SK-N-SH (cell line): ENCODE measurements around the gene SMCO2. TPM values are rescaled to one million over a fixed set of nuclear protein-coding genes. Genes with fewer than 3 reads are reported as not detected.

Experiments
- CTCF ChIA-PET: fragments of 300-600, 350-600 bp; formaldehyde crosslinking; extraction: SDS; loops from one replicate; lab custom pipeline; 2021; lab: Yijun Ruan, JAX
- POLR2A ChIA-PET: fragments of 350-600 bp; sonication (Branson Sonifier 250); formaldehyde crosslinking; extraction: SDS; loops from one replicate; lab custom pipeline; 2020; ENCODE audit warnings: antibody characterized with exemption, inconsistent platforms; lab: Yijun Ruan, JAX
- DNase-seq: peaks from one replicate; pipeline ENCODE4 v3.0.0; 2012
- H2AFZ ChIP-seq: fragments of 200-600 bp; sonication (generic); 2 replicates; pipeline ENCODE4 v1.8.1; 2016; ENCODE audit warnings: antibody characterized with exemption, mild to moderate bottlenecking, low read depth
- H3F3A ChIP-seq: fragments of 200-600 bp; sonication (generic); replicated peaks from 2 replicates; pipeline ENCODE3; 2016; ENCODE audit warnings: antibody characterized with exemption, mild to moderate bottlenecking; ENCODE audit not compliant: insufficient read depth
- H3K27ac ChIP-seq, 2 experiments: fragments of 200-500 bp in 1 of 2; fragments of 200-600 bp in 1 of 2; sonication (Bioruptor generic) in 1 of 2; sonication (generic), shearing (Covaris generic) in 1 of 2; 2 replicates each; pipeline versions ENCODE4 v1.5.1 to v1.6.1; 2014 to 2016; ENCODE audit warnings: low read depth in 2 of 2, inconsistent platforms in 1 of 2, low read length in 1 of 2, mild to moderate bottlenecking in 1 of 2, mixed read lengths in 1 of 2
- H3K27me3 ChIP-seq: fragments of 200-600 bp; sonication (generic), shearing (Covaris generic); 2 replicates; pipeline ENCODE4 v1.6.1; 2016; ENCODE audit warnings: mixed run types; ENCODE audit not compliant: insufficient read depth
- H3K36me3 ChIP-seq, 2 experiments: fragments of 200-500 bp in 1 of 2; fragments of 200-600 bp in 1 of 2; sonication (Bioruptor generic) in 1 of 2; sonication (generic) in 1 of 2; replicated peaks in 1 of 2; 2 replicates each; pipeline versions ENCODE3 to v1.5.1; 2014 to 2016; ENCODE audit warnings: low read length in 1 of 2, mild to moderate bottlenecking in 1 of 2; ENCODE audit not compliant: insufficient read depth in 2 of 2, control insufficient read depth in 1 of 2
- H3K4me1 ChIP-seq, 2 experiments: fragments of 200-500 bp in 1 of 2; fragments of 200-600 bp in 1 of 2; sonication (Bioruptor generic) in 1 of 2; sonication (generic), shearing (Covaris generic) in 1 of 2; 2 replicates each; pipeline versions ENCODE4 v1.5.1 to v1.6.1; 2014 to 2016; ENCODE audit warnings: low read depth in 1 of 2, low read length in 1 of 2, mixed run types in 1 of 2; ENCODE audit not compliant: insufficient read depth in 2 of 2, control insufficient read depth in 1 of 2
- H3K4me2 ChIP-seq: fragments of 200-600 bp; sonication (generic), shearing (Covaris generic); 2 replicates; pipeline ENCODE4 v1.6.1; 2017; ENCODE audit warnings: mixed run types
- H3K4me3 ChIP-seq, 2 experiments: fragments of 200-500 bp in 1 of 2; fragments of 200-600 bp in 1 of 2; sonication (Bioruptor generic) in 1 of 2; sonication (generic), shearing (Covaris generic) in 1 of 2; 2 replicates each; pipeline versions ENCODE4 v1.5.1 to v1.8.1; 2014 to 2016; ENCODE audit warnings: low read depth in 2 of 2, inconsistent platforms in 1 of 2, low read length in 1 of 2, mild to moderate bottlenecking in 1 of 2, mixed read lengths in 1 of 2, moderate library complexity in 1 of 2
- H3K79me2 ChIP-seq: fragments of 200-600 bp; sonication (generic); 2 replicates; pipeline ENCODE4 v1.8.1; 2017; ENCODE audit warnings: mild to moderate bottlenecking; ENCODE audit not compliant: insufficient read depth
- H3K9ac ChIP-seq: fragments of 200-600 bp; sonication (generic); 2 replicates; pipeline ENCODE4 v1.6.1; 2017; ENCODE audit warnings: mixed run types
- H3K9me2 ChIP-seq: fragments of 200-600 bp; sonication (generic); 2 replicates; pipeline ENCODE4 v1.6.1; 2017; ENCODE audit warnings: mixed run types
- H3K9me3 ChIP-seq: fragments of 200-600 bp; sonication (generic); 2 replicates; pipeline ENCODE4 v1.6.1; 2017; ENCODE audit warnings: mixed run types, mild to moderate bottlenecking, moderate library complexity
- H4K20me1 ChIP-seq: fragments of 200-600 bp; sonication (generic); 2 replicates; pipeline ENCODE4 v1.6.1; 2017; ENCODE audit warnings: mild to moderate bottlenecking, mixed run types; ENCODE audit not compliant: insufficient read depth
- EP300 ChIP-seq, 2 experiments: IDR thresholded peaks; 2 replicates each; pipeline versions ENCODE4 v1.4.0 to v1.6.1; 2012; ENCODE audit warnings: borderline replicate concordance in 1 of 2, low read depth in 1 of 2, low read length in 1 of 2
- FOSL2 ChIP-seq: IDR thresholded peaks from 2 replicates; pipeline ENCODE4 v1.4.0; 2012; ENCODE audit warnings: low read depth, mild to moderate bottlenecking, moderate library complexity, borderline replicate concordance
- FOXM1 ChIP-seq: IDR thresholded peaks from 2 replicates; pipeline ENCODE4 v1.4.0; 2012; ENCODE audit warnings: low read depth, mild to moderate bottlenecking
- JUND ChIP-seq: IDR thresholded peaks from 2 replicates; pipeline ENCODE4 v1.4.0; 2012
- MAX ChIP-seq: IDR thresholded peaks from 2 replicates; pipeline ENCODE4 v1.4.0; 2012; ENCODE audit warnings: low read depth
- MEF2A ChIP-seq: IDR thresholded peaks from 2 replicates; pipeline ENCODE4 v1.4.0; 2012; ENCODE audit warnings: low read depth, borderline replicate concordance
- MXI1 ChIP-seq: IDR thresholded peaks from 2 replicates; pipeline ENCODE4 v1.6.1; 2012; ENCODE audit warnings: mild to moderate bottlenecking, low read depth, low read length, improper control_type of control experiment
- NFIC ChIP-seq: IDR thresholded peaks from 2 replicates; pipeline ENCODE4 v1.4.0; 2012; ENCODE audit warnings: borderline replicate concordance
- NRF1 ChIP-seq: IDR thresholded peaks from 2 replicates; pipeline ENCODE4 v1.6.1; 2012; ENCODE audit warnings: low read depth, mild to moderate bottlenecking, low read length
- POLR2AphosphoS5 ChIP-seq: IDR thresholded peaks from 2 replicates; pipeline ENCODE4 v1.6.1; 2012; ENCODE audit warnings: low read depth, low read length
- RCOR1 ChIP-seq: fragments of 150-350 bp; IDR thresholded peaks from 2 replicates; pipeline ENCODE4 v1.6.1; 2017; ENCODE audit warnings: antibody characterized with exemption, low read length
- REST ChIP-seq: IDR thresholded peaks from 2 replicates; pipeline ENCODE4 v1.6.1; 2012; ENCODE audit warnings: mild to moderate bottlenecking, low read depth, low read length, moderate library complexity
- RFX5 ChIP-seq: IDR thresholded peaks from 2 replicates; pipeline ENCODE4 v1.6.1; 2012; ENCODE audit warnings: mild to moderate bottlenecking, improper control_type of control experiment, low read length
- SIN3A ChIP-seq: IDR thresholded peaks from 2 replicates; pipeline ENCODE4 v1.6.1; 2012; ENCODE audit warnings: low read depth, mild to moderate bottlenecking, low read length, moderate library complexity, borderline replicate concordance
- TCF12 ChIP-seq: IDR thresholded peaks from 2 replicates; pipeline ENCODE4 v1.4.0; 2012
- ZBTB33 ChIP-seq: IDR thresholded peaks from 2 replicates; pipeline ENCODE4 v1.4.0; 2012; ENCODE audit warnings: low read depth, borderline replicate concordance
- WGBS: methylation state at CpG from one replicate; pipeline ENCODE4 v1.1.6; 2017; ENCODE audit warnings: low lambda C conversion rate; 5-methylcytosine and 5-hydroxymethylcytosine counted together
- polyA plus RNA-seq, 3 experiments: library from polyadenylated mRNA; depleted of rRNA; stranded (reverse); fragments of >200 nt; gene quantifications; 2 replicates each; pipeline ENCODE4 v1.2.3, GENCODE V29; 2012
- TF ChIP-seq, protein P1 (sequence below): IDR thresholded peaks from 2 replicates; pipeline ENCODE4; 2012

The SMCO2 gene
- polyA plus RNA-seq, 1 of the 3 experiments (the other 2 are of a cell fraction): 0.21 TPM

DNA sequence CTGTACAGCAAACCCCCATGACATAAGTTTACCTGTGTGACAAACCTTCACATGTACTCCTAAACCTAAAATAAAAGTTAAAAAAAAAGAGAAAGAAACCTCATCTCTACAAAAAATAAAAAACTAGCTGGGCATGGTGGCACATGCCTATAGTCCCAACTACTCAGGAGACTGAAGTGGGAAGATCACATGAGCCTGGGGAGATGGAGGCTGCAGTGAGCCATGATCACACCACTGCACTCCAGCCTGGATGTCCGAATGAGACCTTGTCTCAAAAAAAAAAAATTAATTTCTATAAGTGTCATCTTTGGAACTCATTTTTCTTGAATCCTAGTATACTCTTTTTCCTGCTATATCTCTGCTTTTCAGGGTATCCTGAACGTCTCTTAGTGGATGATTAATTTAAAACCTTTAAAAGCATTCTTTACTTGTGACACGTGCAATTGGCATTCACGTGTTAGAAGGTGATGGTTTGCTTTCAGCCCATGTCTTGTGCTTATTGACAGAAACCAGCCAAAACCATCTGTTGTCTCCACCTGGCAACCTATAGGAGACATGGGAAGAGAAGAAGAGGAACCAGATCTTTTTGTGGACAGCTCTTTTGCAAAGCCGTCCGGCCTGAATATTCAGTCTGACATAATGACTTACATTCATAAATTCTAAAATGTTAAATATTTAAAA, 46.9 kb downstream of the SMCO2 start:
- ChIA-PET CTCF (no interaction called here), POLR2A (no interaction called here)
- Histone ChIP-seq H3K4me1 (no peaks in the 10 kb centered on the region), H3K9me2 (no peaks in the 10 kb centered on the region), H3K4me2 (no peak overlapping the region), H3K79me2 (no peaks in the 10 kb centered on the region), H3K9me3 (no peaks in the 10 kb centered on the region), H3K36me3 (no peaks in the 10 kb centered on the region), H4K20me1 (no peaks in the 10 kb centered on the region), H3K4me3 (no peak overlapping the region), H3F3A (peaks cover 4% of the 10 kb centered on the region), H2AFZ (no peak overlapping the region), H3K27me3 (no peaks in the 10 kb centered on the region), H3K9ac (no peak overlapping the region), H3K27ac (peak overlapping the region; percentile 10 to 41; a peak in 3 of 4 replicates)
- DNase-seq: no peak
- peak; percentile 76 for TF ChIP-seq TCF12
- peak; percentile 46; the same call in 1 of the 2 replicates for TF ChIP-seq JUND
- TF ChIP-seq EP300 (IDR thresholded peaks at IDR 0.05; ENCODE audit: borderline replicate concordance in 1 of 2, low read depth in 1 of 2, low read length in 1 of 2): peak in 1 of 2 experiments; percentile 39; a peak in 1 of 4 replicates
- peak; percentile 69; the same call in 1 of the 2 replicates for TF ChIP-seq REST
- no peak for TF ChIP-seq NRF1
- peak; percentile 14; the same call in 1 of the 2 replicates for TF ChIP-seq FOSL2
- TF ChIP-seq MEF2A: no peak
- TF ChIP-seq, protein P1, sequence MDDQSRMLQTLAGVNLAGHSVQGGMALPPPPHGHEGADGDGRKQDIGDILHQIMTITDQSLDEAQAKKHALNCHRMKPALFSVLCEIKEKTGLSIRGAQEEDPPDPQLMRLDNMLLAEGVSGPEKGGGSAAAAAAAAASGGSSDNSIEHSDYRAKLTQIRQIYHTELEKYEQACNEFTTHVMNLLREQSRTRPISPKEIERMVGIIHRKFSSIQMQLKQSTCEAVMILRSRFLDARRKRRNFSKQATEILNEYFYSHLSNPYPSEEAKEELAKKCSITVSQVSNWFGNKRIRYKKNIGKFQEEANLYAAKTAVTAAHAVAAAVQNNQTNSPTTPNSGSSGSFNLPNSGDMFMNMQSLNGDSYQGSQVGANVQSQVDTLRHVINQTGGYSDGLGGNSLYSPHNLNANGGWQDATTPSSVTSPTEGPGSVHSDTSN: peak; percentile 69
- no peak for TF ChIP-seq POLR2AphosphoS5
- no peak for TF ChIP-seq MAX
- TF ChIP-seq MXI1: no peak
- TF ChIP-seq RCOR1: no peak
- TF ChIP-seq NFIC: peak; percentile 19; the same call in 1 of the 2 replicates
- 37% methylated on average over 6 of the region's 6 CpGs for WGBS

- H3K9ac ChIP-seq: no peak overlapping the region
- no peaks in the 10 kb centered on the region; the same call in 1 of the 2 replicates for H3K9me3 ChIP-seq
- ChIA-PET CTCF (no interaction called here), POLR2A (no interaction called here)
- H3K4me1 ChIP-seq: no peaks in the 10 kb centered on the region
- no peaks in the 10 kb centered on the region for H4K20me1 ChIP-seq
- no peak overlapping the region for H2AFZ ChIP-seq
- no peaks in the 10 kb centered on the region for H3K9me2 ChIP-seq
- no peak overlapping the region for H3K4me2 ChIP-seq
- H3K4me3 ChIP-seq: no peak overlapping the region
- no peaks in the 10 kb centered on the region for H3K36me3 ChIP-seq
- H3K79me2 ChIP-seq: no peaks in the 10 kb centered on the region
- H3F3A ChIP-seq: no peaks in the 10 kb centered on the region
- no peak for TF ChIP-seq SIN3A
- TF ChIP-seq FOXM1: no peak
- TF ChIP-seq RFX5: no peak
- no peak for TF ChIP-seq POLR2AphosphoS5
- no peak for TF ChIP-seq ZBTB33
- TF ChIP-seq, all 33 proteins: peak for 0
- Histone ChIP-seq H3K27me3 (no peaks in the 10 kb centered on the region), H3K27ac (no peak overlapping the region)
- 55% methylated on average over 3 of the region's 3 CpGs for WGBS
- no peak for DNase-seq
These were observed 50.9 kb downstream of the SMCO2 start for GRCh38 chr12:27497446-27497845.
